ENCODE results near the gene SLC44A4.
"Not testable (repeated sequence)": the region's sequence is repeated elsewhere in the genome, so short reads cannot be mapped to it uniquely, and the experiment has no call there.

- not testable (repeated sequence) for TF ChIP-seq POLR2A, CTCF (IDR thresholded peaks at IDR 0.05)
These were observed 58.4 kb downstream of the SLC44A4 start for GRCh38 chr6:31820399-31820798.
